Fibroblast of skin of scalp (primary cell): ENCODE data around the gene UNC5B.
"Not testable (repeated sequence)": the region's sequence is repeated elsewhere in the genome, so short reads cannot be mapped to it uniquely, and the experiment has no call there.

Experiments used
- DNase-seq: peaks from one replicate; pipeline ENCODE4 v3.0.0-alpha.2; 2013

Gene UNC5B

GRCh38 chr10:71284544-71285179 is 72.3 kb downstream of the UNC5B start:
- no peak for DNase-seq

DNA sequence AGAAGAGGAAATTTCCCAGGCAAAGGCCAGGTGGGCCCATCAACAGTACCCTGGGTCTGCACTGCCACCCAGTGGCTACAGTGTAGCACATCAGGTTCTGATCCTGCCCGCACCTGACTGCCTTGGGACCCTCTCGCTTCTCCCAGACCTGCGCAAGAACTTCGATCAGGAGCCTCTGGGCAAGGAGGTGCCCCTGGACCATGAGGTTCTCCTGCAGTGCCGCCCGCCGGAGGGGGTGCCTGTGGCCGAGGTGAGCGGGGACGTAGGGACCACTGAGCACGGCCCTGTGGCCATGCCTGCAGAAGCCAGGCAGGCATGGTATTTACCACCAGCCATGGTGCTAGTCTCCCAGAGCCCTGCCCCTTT is 72.8 kb downstream of the UNC5B start:
- DNase-seq: no peak

DNA sequence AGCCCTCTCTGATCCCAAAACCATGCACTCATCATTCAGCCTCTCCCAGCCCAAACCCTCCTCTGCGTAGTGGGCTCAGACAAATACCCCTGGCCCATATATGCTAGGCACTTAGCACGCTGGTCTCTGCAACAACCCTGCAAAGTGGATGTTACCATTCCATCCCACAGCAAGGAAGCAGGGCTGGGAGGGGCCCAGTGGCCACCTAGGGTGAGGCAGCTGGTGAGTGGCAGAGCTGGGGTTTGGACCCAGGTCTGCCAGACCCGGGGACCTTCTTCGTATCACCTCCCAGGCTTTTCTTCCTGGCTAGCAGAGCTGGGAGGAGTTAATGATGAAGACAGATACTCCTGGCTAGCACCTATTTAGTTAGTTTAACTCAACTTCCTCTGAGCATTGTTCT is 73.6 kb downstream of the UNC5B start:
- DNase-seq: no peak

DNA sequence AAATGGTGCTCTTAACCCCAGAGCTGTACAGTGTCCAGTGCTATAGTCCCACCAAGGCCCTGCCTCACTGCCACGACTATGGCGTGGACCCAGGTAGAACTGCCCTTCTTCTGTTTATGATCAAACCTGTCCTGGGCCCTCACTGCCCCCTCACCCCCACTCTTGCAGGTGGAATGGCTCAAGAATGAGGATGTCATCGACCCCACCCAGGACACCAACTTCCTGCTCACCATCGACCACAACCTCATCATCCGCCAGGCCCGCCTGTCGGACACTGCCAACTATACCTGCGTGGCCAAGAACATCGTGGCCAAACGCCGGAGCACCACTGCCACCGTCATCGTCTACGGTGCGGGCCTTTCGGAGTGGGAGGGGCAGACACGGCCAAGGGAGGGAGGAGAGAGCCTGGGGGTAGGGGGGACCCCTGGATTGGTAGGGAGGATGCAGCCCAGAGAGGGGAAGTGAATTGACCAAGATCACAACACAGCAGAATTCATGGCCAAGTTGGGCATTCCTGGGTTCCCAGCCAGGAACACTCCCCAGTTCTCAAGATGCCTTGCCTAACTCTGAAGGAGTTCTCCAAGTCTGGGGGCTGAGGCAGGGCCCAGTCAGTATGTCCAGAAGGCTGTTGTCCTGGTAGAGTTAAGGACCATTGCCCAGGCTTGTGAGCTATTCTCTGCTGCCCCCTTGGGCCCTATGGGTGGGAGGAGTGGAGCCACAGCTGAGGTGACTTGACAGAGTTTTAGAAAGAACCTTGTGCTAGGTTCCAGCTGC is 74.3 kb downstream of the UNC5B start:
- DNase-seq: no peak

DNA sequence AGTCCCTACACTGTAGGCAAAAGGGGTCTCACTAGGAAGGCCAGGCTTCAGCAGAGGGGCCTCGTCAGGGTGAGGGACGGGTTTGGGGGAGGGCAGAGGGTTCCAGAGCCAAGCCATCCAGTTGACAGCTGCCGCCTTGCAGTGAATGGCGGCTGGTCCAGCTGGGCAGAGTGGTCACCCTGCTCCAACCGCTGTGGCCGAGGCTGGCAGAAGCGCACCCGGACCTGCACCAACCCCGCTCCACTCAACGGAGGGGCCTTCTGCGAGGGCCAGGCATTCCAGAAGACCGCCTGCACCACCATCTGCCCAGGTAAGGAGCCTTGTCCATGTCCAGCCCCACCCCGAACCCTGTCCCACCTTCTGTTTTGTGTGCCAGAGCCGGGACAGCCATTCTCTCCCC is 75.1 kb downstream of the UNC5B start:
- no peak for DNase-seq

- DNase-seq: no peak
These were observed 76.1 kb downstream of the UNC5B start for GRCh38 chr10:71288461-71288860.

- no peak for DNase-seq
These were observed 77.2 kb downstream of the UNC5B start for GRCh38 chr10:71289421-71290130.

DNA sequence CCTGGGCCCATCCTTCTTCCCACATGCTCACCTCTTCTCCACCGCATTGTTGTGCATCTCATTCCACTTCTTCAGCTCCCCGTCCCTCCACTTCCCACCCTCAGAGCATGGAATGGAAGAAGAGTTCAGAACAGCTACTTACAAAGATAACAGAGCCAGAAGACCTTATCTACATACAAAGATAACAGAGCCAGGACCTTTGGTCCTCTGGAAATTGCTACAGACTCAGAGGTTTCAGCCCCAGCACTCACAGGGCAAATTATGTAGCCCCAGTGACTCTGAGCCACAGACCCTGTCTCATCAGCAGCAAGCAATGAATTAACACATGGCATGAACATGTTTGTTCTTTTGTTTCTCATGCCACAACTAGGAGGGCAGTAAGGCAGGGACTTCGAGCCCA is 78.0 kb downstream of the UNC5B start:
- no peak for DNase-seq

GRCh38 chr10:71290806-71291527 is 78.6 kb downstream of the UNC5B start:
- no peak for DNase-seq

DNA sequence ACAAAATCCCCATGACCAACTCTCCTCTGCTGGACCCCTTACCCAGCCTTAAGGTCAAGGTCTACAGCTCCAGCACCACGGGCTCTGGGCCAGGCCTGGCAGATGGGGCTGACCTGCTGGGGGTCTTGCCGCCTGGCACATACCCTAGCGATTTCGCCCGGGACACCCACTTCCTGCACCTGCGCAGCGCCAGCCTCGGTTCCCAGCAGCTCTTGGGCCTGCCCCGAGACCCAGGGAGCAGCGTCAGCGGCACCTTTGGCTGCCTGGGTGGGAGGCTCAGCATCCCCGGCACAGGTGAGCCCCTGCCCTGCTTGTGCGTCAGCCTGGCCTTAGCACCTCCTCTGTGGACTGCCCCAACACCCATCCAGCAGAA is 79.1 kb downstream of the UNC5B start:
- no peak for DNase-seq

- no peak for DNase-seq
These were observed 80.5 kb downstream of the UNC5B start for GRCh38 chr10:71292624-71293445.

GRCh38 chr10:71293446-71294084 is 81.2 kb downstream of the UNC5B start:
- DNase-seq: no peak

DNA sequence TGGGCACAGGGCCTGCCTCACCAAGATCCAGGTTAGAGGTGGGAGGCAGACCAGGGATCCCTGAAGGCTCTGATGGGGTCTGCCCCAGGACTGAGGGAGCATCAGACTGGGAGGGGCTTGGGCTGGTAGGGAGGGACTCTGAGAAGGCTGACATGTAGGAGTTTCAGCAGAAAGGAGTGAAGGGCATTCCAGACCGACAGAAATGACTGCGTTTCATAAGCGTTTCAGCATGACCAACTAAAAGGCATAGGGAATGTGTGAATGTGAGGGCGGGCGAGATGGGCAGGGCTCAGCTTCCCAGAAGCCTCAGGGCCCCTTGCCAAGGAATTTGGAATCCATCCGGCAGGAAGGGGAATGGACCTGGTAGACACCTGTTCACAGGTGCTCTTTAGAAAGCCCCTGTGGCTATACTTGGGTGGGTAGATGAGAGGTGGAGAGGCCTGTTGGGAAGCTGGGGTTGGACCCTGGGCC is 81.8 kb downstream of the UNC5B start:
- no peak for DNase-seq

DNA sequence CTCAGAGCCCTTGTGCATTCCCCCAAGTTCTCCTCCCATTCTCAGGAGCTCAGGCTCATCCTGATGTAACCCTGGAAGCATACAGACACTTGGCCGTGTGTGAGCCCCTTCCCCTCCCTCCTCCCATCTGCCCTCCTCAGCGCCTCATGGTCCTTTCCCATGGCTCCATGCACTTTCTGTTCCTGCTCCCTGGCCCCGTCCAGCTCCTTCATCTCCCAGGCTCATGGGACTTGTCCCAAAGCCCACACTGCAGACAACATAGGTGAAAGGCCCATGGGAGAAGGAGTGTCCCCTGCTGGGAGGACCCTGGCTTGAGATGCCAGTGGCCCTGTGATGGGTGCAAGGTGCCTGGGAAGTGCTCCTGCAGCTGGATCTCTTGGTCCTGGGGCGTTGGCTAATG is 82.5 kb downstream of the UNC5B start:
- DNase-seq: no peak

- DNase-seq: no peak
These were observed 83.3 kb downstream of the UNC5B start for GRCh38 chr10:71295641-71296040.

GRCh38 chr10:71296086-71296485 is 83.7 kb downstream of the UNC5B start:
- DNase-seq: no peak

GRCh38 chr10:71296811-71297210 is 84.4 kb downstream of the UNC5B start:
- not testable (repeated sequence) for DNase-seq

- DNase-seq: no peak
These were observed 85.0 kb downstream of the UNC5B start for GRCh38 chr10:71297343-71297742.

- no peak for DNase-seq
These were observed 86.9 kb downstream of the UNC5B start for GRCh38 chr10:71299071-71299785.

DNA sequence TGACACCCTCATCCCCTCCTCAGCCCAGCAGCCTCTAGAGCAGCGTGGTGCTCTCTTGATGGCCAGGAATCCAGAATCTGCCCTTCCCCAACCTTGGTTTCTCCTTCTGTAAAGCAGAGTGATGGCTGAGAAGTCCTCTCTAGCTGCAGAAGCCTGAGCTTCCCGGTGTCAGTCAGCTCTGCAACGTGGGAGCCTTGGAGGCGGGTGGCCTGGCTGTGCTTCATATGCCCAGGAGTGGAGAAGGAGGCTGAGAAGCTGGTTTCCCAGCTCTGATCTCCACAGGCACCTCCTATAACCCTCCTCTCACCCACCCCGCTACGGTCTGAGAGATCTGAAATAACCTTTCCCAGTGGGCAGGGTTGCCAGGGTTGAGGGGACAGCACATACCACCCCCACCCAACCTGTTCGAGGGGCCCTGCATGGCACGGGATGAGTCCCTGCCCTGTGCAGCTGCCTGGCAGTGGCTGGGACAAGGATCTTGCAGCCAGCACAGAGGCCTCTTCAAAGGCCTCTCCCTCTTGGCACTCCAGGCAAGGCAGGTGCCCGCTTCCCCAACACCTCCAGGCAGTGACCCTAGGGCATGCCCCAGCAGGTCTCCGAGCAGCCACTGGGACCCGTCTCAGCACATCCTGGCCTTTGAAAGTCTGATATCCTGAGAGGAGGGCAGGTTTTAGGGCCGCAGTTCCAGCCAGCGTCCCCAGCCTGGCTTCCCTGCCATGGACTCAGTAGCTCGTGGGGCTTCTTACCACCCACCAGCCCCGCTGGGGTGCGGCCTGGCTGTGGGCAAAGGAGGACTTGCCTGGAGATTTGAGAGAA is 88.4 kb downstream of the UNC5B start:
- DNase-seq: no peak
